RKO (cell line): ENCODE measurements around the gene DOCK4.

Source experiments
- DNase-seq: peaks from one replicate; pipeline ENCODE4 v3.0.0-alpha.2; 2016; ENCODE audit warnings: low spot score

Gene DOCK4

DNA sequence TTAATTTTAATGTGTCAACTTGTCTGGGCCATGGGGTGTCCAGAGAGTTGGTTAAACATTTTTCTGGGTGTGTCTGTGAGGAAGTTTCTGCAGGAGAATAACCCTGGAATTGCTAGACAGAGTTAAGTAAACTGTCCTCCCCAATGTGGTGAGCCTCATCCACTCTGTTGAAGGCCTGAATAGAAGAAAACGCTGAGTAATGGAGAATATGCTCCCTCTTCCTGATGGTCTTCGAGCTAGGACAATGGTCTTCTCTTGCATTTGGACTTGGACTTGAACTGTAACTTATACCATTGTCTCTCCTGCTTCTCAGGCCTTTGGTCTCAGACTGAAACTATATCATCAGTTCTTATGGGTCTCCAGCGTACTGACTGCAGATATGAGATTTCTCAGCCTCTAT, 347.9 kb downstream of the DOCK4 start:
- no peak for DNase-seq

DNA sequence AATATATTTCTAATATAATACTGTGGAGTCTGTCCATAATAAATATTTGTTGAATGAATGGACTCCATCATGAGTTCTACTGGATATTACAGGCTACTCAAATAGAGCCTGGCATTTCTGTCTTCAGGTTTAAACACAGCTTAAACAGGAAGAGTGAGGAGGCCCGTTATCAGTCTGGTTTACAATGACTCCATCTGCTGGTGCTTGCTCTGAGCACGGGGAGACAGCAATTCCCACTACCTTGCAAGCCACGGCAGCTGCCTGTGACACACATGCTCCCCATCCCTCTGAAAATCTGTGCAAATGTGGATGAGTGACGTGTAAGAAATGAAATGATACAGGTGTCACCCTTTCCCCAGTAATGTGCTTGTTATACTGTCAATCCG, 350.4 kb downstream of the DOCK4 start:
- DNase-seq, result peak; percentile 46

DNA sequence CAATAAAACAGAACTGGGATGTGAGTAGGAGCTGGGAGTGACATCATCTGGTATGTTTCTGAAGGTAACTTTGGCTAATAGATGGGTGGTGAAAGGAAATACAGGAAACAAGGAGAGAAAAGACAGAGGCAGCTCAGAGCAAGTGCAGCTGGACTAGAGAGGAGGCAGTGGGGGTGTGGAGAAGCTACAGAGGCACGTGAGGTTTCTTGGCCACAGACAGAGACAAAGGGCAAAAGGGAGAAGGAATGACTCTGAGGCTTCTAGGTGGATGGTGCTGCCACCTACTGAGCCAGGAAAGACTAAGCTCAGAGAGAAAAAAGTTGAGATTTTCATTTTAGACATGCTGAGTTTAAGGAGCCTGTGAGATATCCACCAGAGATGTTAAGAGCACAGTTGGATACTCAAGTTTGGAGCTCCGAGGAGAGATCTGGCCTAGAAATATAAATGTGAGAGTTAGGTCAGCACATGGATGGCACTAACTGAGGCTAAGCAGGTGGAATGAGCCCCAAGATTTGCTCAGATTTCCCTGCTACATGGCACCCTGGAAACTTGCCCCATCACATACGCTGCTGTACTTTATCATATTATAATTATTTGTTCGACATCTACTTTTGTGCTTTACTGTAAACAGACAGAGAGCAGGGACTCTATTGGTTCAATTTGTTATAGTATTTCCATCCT, 350.9 kb downstream of the DOCK4 start:
- peak; percentile 81 for DNase-seq

DNA sequence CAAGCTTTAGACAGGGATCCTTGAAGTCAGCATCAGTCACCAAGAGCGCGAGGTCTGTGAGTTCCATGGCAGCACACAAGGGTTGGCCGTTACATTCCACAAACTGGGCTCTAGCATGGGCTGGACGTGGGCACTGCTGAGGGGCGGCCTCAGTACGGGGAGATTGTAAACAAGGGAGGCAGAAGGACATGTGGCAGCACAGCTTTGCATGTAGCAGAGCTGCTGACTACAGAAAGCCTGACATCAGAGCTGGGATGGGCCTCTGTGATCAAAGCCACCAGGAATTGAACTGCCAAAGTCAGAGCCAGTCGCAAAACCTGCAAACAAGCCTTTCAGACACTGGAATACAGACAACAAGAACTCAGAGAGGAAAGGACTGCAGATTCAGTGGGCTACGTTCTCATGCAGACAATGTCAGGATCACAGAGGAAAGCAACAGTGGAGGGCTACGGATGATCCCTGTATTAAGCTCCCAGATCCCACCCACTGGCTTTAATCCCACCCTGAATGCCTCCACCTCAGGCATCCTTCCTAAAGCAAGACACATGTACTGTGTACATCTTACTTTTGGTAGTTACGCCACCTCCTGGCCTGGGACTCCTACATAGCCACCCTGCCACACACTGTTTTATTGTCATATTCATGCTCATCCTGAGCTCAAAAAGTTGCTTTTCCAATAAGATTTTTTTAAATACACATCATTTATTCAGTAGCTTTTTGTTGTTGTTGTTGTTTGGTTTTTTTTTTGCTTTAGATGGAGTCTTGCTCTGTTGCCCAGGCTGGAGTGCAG, 352.8 kb downstream of the DOCK4 start:
- DNase-seq, result no peak

DNA sequence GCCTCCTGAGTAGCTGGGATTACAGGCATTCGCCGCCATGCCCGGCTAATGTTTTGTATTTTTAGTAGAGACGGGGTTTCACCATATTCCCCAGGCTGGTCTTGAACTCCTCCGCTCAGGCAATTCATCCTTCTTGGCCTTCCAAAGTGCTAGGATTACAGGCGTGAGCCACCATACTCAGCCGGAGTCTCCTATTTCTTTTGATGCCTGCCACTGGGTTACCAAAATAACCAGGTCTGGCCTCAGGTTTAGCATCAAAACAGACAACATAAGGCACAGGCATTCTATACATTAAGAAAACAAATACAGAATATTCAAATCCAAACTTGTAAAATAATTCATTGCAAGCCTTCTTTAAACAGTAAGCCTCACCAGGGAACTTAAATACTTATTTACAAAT, 354.1 kb downstream of the DOCK4 start:
- no peak for DNase-seq

DNA sequence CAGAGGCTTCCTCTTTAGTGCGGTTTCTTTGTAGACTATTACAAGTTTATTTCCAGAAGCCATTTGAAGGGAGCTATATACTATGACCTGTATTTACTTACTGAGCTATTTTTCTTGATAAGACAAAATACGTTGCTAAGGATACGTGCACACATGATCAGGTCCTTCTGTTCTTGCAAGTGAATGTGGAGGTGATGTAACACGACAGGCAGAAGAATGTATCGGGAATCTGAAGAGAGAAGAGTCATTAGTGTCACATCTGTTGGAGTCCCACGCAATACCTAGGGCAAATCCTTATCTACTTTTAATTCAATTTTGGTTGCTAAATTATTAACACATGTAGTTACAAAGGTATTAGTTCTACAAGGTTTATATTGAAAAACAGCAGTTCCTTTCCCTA, 359.3 kb downstream of the DOCK4 start:
- DNase-seq, result no peak

DNA sequence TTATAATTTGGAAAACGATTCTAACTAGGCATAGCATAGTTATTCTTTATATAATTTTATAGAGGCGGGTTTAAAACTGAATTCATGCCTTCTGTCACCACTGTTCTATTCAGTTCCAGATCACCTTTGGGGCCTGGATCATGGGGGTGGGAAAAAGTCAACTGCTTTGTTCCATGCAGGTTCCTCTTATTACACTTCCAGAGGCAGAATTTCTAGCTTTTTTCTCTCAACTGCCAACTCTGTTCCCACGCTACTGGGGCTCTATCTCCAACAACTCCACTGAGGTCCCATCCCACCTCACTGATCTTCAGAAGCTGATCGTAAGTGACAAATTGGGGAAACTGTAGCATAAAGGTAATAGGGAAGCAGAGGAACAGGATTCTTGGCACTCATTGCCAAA, 360.3 kb downstream of the DOCK4 start:
- no peak for DNase-seq

DNA sequence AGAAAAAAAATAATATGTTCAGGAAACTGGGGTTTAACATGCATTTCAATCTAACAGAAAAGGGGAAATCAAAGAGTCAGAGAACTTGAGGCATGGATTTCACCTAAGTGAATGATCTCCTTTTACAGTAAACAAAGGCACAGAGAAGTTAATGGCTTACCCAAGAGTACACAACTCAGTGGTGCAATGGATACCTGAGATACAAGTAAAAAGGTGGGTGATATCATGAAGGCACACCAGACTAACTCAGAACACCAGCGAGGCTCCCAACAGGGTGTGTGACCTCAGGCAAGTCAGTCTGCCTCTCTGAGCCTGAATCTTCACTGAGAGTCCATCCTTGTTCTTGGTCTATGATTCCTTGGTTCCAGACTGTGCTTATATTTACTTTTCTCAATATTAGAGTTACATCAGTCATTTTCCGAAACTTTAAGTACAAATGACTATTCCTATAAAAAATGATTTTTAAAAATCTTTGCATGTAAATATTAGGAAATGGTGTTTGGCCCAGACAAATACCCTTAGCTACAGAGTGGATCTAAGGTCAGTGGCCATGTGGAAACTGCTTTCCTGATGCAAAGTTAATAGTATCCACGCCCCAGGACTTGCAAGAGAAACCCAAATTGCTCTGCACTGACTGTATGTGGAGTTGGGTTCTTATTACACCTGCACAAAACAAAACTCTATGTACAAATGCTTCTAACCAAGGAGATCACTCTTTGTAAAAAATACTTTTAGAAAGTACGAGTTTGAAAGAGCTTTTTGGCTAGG, 361.1 kb downstream of the DOCK4 start:
- DNase-seq, result no peak

DNA sequence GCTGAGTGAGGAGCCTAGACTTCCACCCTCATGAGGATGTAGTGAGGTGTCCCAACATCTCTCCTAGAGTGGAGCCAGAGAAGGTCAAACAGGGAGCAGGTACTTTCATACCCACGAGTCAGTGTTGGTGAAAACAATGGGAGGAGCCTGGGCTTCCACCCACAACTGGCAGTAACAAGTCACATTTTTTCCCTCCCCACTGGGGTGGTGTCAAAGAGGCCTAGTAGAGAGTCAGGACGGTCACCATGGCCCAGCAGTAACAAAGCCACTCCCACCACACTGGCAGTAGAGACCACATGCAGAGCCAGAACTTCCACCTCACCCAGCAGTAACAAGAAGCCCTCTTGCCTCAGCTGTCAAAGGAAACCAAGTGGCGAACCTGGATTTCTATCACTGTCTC, 363.7 kb downstream of the DOCK4 start:
- no peak for DNase-seq

DNA sequence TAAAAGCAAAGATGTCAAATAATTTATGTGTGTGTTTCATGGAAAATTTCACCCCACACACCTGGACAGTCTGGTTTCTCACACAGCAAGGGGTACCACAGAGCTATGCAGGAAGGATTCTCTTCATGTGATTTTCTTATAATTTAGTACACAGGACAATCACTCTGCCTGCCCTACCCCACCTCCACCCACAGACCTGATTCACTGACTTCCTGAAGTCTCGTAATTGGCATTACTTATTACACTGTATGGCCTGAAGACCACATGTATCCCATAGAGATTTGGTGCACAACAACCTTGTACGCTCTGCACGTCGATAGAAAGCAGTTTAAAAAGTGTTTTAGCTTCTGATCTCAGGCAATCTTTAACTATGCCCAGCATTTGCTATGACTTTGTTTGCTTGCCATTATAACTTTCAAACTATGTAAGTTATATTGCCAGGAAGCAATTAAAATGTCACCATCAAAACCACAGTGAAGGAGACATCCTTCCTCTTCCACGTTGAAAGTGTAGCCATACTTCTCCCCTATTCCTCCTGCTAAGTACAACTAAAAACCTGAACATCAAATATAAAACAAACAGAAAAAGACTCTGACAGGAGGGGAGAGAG, 364.5 kb downstream of the DOCK4 start:
- no peak for DNase-seq

DNA sequence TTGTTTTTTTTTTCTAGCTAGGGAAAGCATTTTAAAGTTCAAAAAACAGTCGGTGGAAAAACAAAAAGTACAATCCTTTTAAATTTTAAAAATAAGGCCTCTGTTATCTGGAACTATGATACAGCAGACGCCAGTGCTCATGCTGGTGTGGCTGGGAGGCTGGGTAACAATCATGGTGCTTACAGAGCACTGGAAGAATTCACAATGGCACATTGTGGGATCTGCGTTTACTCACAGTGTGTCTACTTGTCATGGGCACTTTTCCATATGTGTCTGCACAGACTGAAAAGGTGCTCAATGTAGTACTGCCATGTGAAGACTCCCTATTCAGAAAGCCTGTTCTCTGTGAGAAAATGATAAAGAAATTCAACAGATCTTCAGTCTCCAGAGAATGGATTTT, 365.7 kb downstream of the DOCK4 start:
- DNase-seq, result no peak

DNA sequence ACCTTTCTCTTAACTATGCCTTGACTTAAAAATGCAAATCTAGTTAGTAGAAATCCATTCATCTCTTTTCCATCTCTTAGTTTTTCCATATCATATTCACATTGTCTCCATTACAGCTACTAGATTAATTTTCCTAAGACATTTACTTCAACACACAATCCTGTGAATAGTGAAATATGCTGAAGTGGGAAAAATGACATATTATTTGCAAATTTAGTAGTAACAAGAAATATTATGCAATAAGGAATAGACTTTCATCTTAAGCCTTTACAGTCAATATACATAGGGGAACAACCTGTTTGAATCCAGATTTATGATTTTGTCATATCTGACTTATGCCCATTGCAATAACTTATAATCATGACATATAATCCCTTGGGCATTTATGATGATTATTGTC, 366.9 kb downstream of the DOCK4 start:
- no peak for DNase-seq

DNA sequence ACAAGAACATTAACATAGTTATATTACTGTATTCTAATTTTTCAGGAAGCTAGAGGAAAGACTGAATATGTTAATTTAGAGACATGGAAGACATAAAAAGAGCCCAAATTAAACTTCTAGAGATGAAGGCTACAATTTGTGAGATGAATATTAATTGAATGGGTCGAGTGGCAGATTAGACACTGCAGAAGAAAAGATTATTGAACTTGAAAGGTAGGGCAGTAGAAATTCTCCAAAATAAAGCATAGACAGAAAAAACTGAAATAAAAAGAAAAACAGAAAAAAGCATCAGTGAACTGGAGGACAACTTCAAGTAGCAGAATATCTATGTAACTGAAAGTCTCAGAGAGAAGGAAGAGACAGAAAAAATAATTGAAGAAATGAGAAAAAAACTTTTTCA, 369.6 kb downstream of the DOCK4 start:
- no peak for DNase-seq

DNA sequence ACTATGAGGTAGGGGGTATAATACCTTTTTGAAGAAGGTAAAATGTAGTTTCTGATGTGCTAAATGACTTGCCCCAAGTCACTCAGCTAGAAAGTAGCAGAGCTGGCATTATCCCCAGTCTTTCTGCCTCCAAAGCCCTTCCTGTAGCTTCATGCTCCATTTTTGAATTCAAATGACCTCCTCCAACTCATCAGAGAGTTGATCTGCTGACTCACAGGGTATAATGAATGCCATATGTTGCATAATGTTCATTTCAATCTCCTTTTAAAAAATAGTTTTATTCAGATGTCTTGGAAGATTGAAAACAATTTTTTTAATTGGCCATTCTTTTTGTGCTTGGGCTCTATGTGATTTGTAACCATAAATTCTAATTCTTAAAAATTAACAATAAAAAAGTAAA, 371.1 kb downstream of the DOCK4 start:
- peak; percentile 44 for DNase-seq

DNA sequence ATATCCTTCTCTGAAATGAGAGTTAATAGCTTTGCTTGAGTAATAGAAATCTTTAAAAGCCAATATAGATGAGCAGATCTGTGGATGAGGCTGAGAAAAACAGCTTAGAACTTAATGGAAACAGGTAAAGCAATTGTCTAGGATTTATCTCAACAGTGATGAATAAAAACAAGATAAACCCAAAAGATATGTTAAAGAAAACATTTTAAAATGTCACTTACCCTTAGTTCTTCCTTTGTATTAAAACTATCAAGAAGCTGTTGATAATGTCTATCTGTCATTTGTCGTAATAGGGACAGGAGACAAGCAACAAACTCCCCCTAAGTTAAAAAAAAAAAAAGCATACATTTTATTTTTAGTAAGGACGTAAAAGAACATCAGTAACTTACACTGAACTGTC, 371.8 kb downstream of the DOCK4 start:
- no peak for DNase-seq

DNA sequence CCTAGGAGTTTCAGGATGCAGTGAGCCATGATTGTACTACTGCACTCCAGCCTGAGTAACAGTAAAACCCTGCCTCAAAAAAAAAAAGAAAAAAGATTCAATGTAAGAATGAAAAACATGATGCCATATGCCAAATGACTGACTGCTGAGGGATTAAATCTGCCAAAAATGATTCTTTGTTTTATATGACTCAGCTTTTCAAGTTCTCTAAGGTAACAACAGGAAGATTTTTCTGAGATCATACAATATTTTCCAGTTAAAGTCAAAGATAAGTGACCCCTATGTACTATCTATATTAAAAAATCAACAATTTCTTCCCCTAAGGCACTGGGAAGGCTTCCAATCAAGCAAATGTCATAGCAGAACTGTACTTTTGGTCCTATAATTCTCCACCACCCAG, 372.7 kb downstream of the DOCK4 start:
- DNase-seq, result no peak

DNA sequence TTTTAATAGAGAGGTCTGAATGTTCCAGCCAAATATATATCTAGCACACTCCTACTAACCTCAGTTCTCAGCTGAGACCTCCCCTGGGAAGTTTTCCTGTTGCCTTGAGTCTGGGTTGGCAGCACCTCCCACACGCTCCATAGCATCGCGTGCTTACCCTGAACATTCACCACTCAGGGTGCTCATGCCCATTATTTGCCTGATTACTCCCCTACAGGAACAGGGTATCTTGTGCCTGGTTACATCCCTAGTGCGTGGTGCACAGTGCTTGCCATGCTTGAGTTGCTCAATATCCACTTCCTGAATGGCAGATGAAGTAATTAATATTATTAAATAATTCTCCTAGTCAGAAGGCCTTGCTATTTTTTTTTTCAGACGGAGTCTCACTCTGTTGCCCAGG, 374.0 kb downstream of the DOCK4 start:
- no peak for DNase-seq

DNA sequence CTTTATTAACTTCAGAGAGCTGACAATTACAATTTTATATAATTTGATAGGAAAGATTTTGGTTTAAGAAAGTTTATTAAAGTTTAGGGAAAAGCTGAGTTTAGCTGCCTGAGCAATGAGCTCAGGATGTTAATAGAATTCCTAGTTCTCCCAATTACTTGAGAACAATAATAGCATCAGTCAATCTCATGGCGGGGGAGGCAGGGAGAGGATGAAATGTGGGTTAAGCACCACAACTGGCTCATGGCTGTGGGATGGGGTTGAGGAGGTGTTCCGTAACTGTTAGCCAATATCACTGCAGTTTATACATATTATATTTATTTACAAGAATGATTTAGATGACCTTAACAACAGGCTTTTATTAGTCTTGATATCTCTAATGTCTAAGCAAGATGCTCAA, 377.0 kb downstream of the DOCK4 start:
- DNase-seq, result no peak

DNA sequence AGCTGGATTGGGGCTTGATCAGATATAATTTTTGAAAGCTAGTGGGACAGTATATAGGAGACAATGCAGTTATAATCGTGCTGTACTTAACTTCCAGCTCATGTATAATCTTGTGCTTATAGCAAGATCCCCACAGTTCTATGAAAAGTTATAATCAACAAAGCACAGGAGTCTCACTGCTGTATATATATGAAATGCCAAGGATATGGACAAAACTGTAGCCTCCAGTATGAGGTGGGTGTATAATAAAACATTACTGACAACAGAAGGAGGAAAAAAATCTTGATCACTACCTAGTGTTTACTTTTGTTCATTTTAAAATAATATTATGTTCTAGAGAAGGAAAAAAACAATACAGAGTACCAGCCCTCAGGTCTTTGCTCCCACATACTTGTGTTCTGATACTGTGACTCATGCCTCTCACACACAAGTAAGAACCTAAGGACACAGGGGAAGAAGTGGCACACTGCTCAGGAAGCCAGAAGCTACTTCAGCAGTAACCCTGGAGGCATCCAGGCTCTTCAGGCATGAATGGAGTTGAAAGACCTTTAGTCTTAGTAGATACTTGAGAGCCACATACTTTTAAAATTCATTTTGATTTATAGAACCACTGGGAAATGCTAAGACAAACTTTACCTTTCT, 378.2 kb downstream of the DOCK4 start:
- peak; percentile 24 for DNase-seq

DNA sequence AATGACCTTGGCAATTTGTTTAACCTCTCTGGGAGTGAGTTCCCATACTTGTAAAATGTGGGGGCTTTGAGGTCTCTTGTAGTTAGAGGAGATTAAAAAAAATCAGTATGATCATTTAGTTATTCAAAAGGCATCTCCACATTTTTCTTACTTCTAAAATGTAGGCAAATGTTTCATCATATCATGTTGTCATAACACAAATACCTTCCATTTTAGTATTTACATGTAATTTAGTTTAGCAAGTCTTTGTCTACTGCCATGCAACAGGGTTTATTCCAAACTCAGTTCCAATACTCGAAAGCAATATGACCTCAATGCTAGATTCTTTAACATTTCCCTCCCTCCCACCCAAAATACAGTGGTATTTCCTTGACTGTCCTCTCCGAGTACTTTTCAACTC, 381.2 kb downstream of the DOCK4 start:
- DNase-seq, result no peak

DNA sequence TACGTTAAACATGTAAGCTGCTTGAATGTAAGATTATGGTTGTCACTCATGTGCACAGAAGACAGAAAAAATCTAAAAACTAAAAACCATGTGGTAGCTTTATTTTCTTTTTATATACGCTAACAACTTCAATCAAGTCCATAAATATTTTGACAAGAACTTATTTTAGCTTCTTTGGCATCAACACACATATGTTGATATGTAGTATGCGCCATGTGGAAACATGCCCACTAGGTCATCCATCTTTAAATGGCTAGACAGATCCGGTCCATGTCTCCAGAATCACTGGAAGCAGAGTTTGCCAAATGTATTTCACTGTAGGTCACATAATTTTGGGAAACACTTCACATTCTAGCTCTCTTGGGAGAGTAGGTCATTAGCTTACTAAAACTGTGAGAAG, 382.4 kb downstream of the DOCK4 start:
- no peak for DNase-seq

DNA sequence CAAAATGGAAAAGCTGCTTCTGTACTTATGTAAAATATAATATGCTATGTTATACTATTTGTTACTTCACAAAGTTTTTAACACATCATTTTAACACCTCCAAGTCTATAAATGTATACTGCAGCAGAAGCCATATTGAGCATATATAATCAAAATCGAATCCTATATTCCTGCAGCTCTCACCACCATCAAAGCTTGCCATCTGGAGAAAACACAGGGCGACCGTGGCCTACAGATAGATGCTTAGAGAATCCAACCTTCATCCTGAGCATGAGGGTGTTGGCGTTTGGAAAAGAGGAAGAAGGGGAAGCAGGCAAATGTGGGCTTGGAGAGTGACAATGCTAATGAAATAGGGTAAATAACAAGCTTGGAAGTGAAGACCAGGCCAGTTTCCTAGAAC, 385.2 kb downstream of the DOCK4 start:
- DNase-seq, result no peak
